Subcutaneous adipose tissue (tissue), 4 donors: ENCODE data around the gene HERC2. TPM values are rescaled to one million over a fixed set of nuclear protein-coding genes. Genes with fewer than 3 reads are reported as not detected.

Experiments
- CTCF ChIP-seq: fragments of 450-650 bp; IDR thresholded peaks from one replicate; pipeline ENCODE4 v1.5.1; 2016; ENCODE audit warnings: low read depth, mild to moderate bottlenecking, control low read depth, antibody characterized with exemption, moderate library complexity
- total RNA-seq, 4 donors: library from RNA; depleted of rRNA; stranded (reverse); fragments of >200 nt; gene quantifications; one replicate each; pipeline ENCODE4 v1.1.0, GENCODE V29; 2016

The HERC2 gene
- total RNA-seq, 4 donors from 2014 or later, result 41.5 to 73.8 (median 50.7) TPM

GRCh38 chr15:28104326-28104725 lies 217.7 kb downstream of the HERC2 start:
- TF ChIP-seq CTCF, result no peak

DNA sequence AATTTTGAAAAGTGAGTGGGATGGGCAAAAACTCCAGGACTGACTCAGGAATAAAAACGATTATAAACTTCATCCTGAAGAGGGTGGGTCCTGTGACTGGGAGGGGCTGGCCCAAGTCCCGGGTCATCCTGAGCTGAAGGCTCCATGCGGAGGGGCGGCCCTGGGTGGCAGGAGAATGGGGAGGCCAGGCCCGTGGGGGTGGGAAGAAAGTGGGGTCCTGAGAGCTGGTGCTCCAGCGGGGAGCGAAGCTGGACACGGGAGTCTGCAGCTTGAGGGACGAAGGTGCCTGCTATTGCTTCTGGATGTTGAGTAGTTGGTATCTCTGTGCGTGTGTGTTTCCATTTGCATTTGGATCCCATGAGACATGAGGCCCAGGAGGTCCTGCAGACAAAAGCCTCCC lies 218.1 kb downstream of the HERC2 start:
- TF ChIP-seq CTCF, result no peak

GRCh38 chr15:28101983-28102441 lies 220.0 kb downstream of the HERC2 start:
- no peak for TF ChIP-seq CTCF

- no peak for TF ChIP-seq CTCF
Observed at GRCh38 chr15:28101201-28101600, 220.8 kb downstream of the HERC2 start.

DNA sequence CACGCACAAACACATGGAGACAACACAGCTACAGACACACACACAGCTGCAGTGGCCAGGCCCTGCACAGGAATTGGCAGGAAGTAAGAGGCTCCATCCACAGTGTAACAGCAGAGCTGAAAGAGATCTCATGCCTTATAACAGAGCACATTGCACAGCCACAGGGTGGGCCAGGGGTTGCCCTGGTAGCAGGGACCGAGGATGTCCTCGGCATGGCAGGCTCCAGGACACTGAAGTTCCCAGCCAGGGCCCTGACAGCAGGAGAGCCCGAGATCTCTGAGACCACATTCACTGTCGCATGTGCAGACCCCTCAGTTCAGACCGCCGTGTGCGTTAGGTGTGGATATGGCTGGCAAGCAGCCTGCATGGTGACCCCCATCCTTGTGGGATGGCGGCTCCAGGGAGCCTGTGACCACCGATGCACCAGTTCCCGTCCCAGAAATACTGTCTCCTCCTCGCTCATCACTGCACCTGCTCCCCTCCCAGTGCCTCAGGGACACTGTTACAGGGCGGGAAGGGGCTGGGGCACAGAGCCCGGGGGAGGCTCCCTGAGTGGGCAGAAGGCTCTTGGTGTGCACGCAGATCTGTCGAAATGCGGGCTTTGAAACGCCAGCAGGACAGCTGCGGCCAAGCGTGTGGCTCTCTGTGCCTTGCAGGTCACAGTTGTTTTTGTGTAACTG lies 221.3 kb downstream of the HERC2 start:
- TF ChIP-seq CTCF, result no peak

- no peak for TF ChIP-seq CTCF
Observed at GRCh38 chr15:28099555-28100140, 222.3 kb downstream of the HERC2 start.

DNA sequence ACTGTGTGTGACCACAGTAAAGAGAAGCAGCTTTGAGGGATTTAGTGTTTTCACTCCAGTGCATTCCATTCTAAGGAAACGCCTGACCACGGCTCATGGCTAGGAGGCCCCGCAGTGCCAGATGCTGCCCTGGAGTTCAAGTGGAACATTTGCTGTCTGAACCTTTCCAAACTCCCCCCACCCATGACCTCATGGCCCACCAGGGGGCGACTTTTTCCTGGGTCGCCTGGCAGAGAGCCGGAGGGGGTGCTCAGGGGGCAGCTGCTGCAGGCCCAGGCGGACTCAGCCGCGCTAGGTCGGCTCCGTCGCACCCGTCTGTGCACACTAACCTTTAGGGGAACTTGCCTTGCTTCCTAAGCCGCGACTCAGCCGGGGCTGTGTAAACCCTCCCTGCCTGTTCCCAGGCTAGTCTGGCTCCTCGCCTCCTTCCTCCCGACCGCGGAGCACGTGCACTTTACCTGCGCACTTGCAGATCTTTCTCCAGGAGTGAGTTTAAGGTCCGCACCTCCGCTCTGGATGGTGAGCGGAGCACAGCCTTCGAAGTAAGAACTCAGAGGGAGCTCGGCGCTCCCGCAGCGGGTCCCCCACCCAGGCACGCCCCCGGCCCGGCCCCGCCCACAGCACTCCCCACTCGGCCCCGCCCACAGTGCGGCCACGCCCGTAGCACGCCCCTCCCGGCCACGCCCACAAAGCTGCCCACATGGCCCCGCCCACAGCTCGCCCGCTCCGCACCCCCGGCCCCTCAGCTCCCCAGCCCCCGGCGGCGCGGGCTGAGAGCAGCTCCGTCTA lies 223.0 kb downstream of the HERC2 start, which contains the start of gene OCA2:
Gene OCA2 (minus strand): TSS at position 550 of the 789 bp plus-strand sequence. CDS start 17,441 bp downstream, outside the sequence.
- no peak for TF ChIP-seq CTCF
